HEK293 (cell line): Measurements from ENCODE around the gene NOL9.
A peak's percentile ranks its signal among the peaks of the same experiment; 100 is the strongest.

ENCODE experiments used
- GLI4 ChIP-seq: fragments of 450-650 bp; formaldehyde crosslinking; IDR thresholded peaks from 2 replicates; pipeline ENCODE4 v1.5.1; 2016; ENCODE audit warnings: missing biosample characterization, missing genetic modification characterization
- HOXC10 ChIP-seq: sonication (generic); formaldehyde crosslinking; IDR thresholded peaks from 2 replicates; pipeline ENCODE4 v1.8.1; 2023; ENCODE audit warnings: mild to moderate bottlenecking, missing genetic modification reagents
- HOXD13 ChIP-seq: sonication (generic); formaldehyde crosslinking; IDR thresholded peaks from 2 replicates; pipeline ENCODE4 v1.8.0; 2022; ENCODE audit warnings: missing genetic modification reagents, borderline replicate concordance
- KLF7 ChIP-seq: fragments of 450-650 bp; formaldehyde crosslinking; IDR thresholded peaks from 2 replicates; pipeline ENCODE4 v1.5.1; 2016; ENCODE audit warnings: missing biosample characterization, missing genetic modification characterization, borderline replicate concordance
- SCRT2 ChIP-seq: fragments of 450-650 bp; formaldehyde crosslinking; IDR thresholded peaks from 2 replicates; pipeline ENCODE4 v1.5.1; 2016; ENCODE audit warnings: missing biosample characterization, missing genetic modification characterization
- SP3 ChIP-seq: fragments of 450-650 bp; formaldehyde crosslinking; IDR thresholded peaks from 2 replicates; pipeline ENCODE4 v1.5.1; 2016; ENCODE audit warnings: missing biosample characterization, missing genetic modification characterization
- TCF7L2 ChIP-seq: IDR thresholded peaks from 2 replicates; pipeline ENCODE4 v1.6.1; 2011; ENCODE audit warnings: low read depth, mild to moderate bottlenecking, inconsistent platforms, low read length, moderate library complexity, borderline replicate concordance
- YY1 ChIP-seq: fragments of 450-650 bp; formaldehyde crosslinking; IDR thresholded peaks from 2 replicates; pipeline ENCODE4 v1.5.1; 2018; ENCODE audit warnings: missing biosample characterization, missing genetic modification characterization
- ZNF114 ChIP-seq: fragments of 450-650 bp; formaldehyde crosslinking; IDR thresholded peaks from 2 replicates; pipeline ENCODE4 v1.5.0; 2017; ENCODE audit warnings: missing biosample characterization, missing genetic modification characterization
- ZNF140 ChIP-seq: fragments of 450-650 bp; formaldehyde crosslinking; IDR thresholded peaks from 2 replicates; pipeline ENCODE4 v1.5.1; 2016; ENCODE audit warnings: missing biosample characterization, missing genetic modification characterization
- ZNF19 ChIP-seq: fragments of 450-650 bp; formaldehyde crosslinking; IDR thresholded peaks from 2 replicates; pipeline ENCODE4; 2016; ENCODE audit warnings: missing biosample characterization, missing genetic modification characterization, low read depth
- ZNF2 ChIP-seq: fragments of 450-650 bp; formaldehyde crosslinking; IDR thresholded peaks from 2 replicates; pipeline ENCODE4 v1.5.1; 2016; ENCODE audit warnings: missing biosample characterization, missing genetic modification characterization
- ZNF211 ChIP-seq: fragments of 450-650 bp; formaldehyde crosslinking; IDR thresholded peaks from 2 replicates; pipeline ENCODE4 v1.5.1; 2016; ENCODE audit warnings: low read depth, missing biosample characterization, missing genetic modification characterization
- ZNF221 ChIP-seq: fragments of 450-650 bp; formaldehyde crosslinking; IDR thresholded peaks from 2 replicates; pipeline ENCODE4 v1.5.1; 2017; ENCODE audit warnings: missing biosample characterization, missing genetic modification characterization, borderline replicate concordance
- ZNF266 ChIP-seq: fragments of 450-650 bp; formaldehyde crosslinking; IDR thresholded peaks from 2 replicates; pipeline ENCODE4 v1.5.1; 2016; ENCODE audit warnings: missing biosample characterization, missing genetic modification characterization, low read depth
- ZNF324 ChIP-seq: fragments of 450-650 bp; formaldehyde crosslinking; IDR thresholded peaks from 2 replicates; pipeline ENCODE4 v1.5.1; 2016; ENCODE audit warnings: missing biosample characterization, missing genetic modification characterization
- ZNF341 ChIP-seq: fragments of 450-650 bp; formaldehyde crosslinking; IDR thresholded peaks from 2 replicates; pipeline ENCODE4; 2016; ENCODE audit warnings: low read depth, missing biosample characterization, missing genetic modification characterization
- ZNF391 ChIP-seq: fragments of 450-650 bp; formaldehyde crosslinking; IDR thresholded peaks from 2 replicates; pipeline ENCODE4 v1.5.1; 2016; ENCODE audit warnings: low read depth, missing biosample characterization, missing genetic modification characterization, borderline replicate concordance
- ZNF548 ChIP-seq: fragments of 450-650 bp; formaldehyde crosslinking; IDR thresholded peaks from 2 replicates; pipeline ENCODE4 v1.5.1; 2016; ENCODE audit warnings: missing biosample characterization, missing genetic modification characterization
- ZNF571 ChIP-seq: fragments of 450-650 bp; formaldehyde crosslinking; IDR thresholded peaks from 2 replicates; pipeline ENCODE4 v1.5.0; 2017; ENCODE audit warnings: missing biosample characterization, missing genetic modification characterization
- ZNF707 ChIP-seq: fragments of 450-650 bp; formaldehyde crosslinking; IDR thresholded peaks from 2 replicates; pipeline ENCODE4 v1.5.1; 2016; ENCODE audit warnings: missing biosample characterization, missing genetic modification characterization
- TF ChIP-seq, protein P1 (sequence below): fragments of 450-650 bp; formaldehyde crosslinking; IDR thresholded peaks from 2 replicates; pipeline ENCODE4 v1.5.1; 2016; ENCODE audit warnings: missing biosample characterization, missing genetic modification characterization, low read depth
- TF ChIP-seq, protein P2 (sequence below): fragments of 450-650 bp; formaldehyde crosslinking; IDR thresholded peaks from 2 replicates; pipeline ENCODE4 v1.5.1; 2017; ENCODE audit warnings: missing biosample characterization, missing genetic modification characterization
- TF ChIP-seq, protein P3 (sequence below): fragments of 450-650 bp; formaldehyde crosslinking; IDR thresholded peaks from 2 replicates; pipeline ENCODE4 v1.5.1; 2016; ENCODE audit warnings: missing biosample characterization, missing genetic modification characterization, low read depth
- TF ChIP-seq, protein P4 (sequence below): fragments of 450-650 bp; formaldehyde crosslinking; IDR thresholded peaks from 2 replicates; pipeline ENCODE4 v1.5.1; 2017; ENCODE audit warnings: missing biosample characterization, missing genetic modification characterization
- TF ChIP-seq, protein P5 (sequence below): fragments of 450-650 bp; formaldehyde crosslinking; IDR thresholded peaks from 2 replicates; pipeline ENCODE4 v1.5.1; 2016; ENCODE audit warnings: missing biosample characterization, missing genetic modification characterization
- TF ChIP-seq, protein P6 (sequence below): fragments of 450-650 bp; formaldehyde crosslinking; IDR thresholded peaks from 2 replicates; pipeline ENCODE4 v1.5.1; 2016; ENCODE audit warnings: missing biosample characterization, missing genetic modification characterization

NOL9 gene

DNA sequence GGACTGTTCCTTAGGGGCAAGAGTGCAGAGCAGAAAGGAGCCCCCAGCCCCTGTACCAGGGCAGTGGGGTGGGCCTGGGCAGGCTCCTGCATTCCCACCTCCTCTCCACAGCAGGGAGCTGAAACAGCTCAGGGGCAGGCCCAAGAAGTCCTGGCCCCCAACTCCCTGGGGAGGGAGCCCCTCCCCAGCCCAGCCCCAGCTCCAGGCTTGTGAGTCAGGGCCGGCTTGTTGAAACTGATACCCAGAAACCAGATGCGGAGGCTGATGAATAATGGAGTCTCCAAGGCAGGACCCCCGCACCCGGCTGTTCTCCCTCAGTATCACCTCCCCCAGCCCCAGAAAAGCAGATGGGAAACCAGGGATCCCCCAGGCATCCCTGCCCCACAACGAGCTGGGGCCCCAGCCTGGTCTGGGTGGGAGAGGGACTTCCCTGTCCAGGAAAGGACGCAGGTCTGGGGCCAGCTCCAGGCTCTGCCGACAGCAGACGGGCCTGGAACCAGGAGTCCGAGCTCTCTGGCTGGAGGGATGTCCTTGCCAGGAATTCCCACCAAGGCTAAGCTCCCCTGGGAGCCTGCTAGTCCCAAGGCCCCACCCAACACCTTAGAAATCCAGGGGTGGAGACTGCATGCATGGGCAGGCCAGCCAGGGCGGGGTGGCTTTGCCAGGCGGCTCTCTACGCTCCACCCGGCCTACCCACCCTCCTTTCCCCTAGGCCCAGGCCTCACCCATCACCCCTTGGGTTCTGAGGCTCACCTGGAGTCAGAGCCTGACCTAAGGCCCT lies 65.5 kb downstream of the NOL9 start (continued):
- TF ChIP-seq KLF7 (tag by site-specific recombination) (0 out of 2 replicates have a peak, but pooled peaks have one; percentile 37), ZNF19 (tag by site-specific recombination) (no peak), HOXC10 (CRISPR knock-in tag) (no peak), SCRT2 (no peak), ZNF324 (tag by site-specific recombination) (no peak), ZNF548 (no peak), ZNF391 (tag by site-specific recombination) (no peak), ZNF211 (no peak), HOXD13 (CRISPR knock-in tag) (no peak), ZNF2 (tag by site-specific recombination) (no peak), ZNF221 (no peak), ZNF114 (tag by site-specific recombination) (no peak), GLI4 (no peak), TCF7L2 (no peak), ZNF140 (tag by site-specific recombination) (no peak), ZNF707 (tag by site-specific recombination) (no peak), YY1 (tag by site-specific recombination) (no peak), SP3 (tag by site-specific recombination) (peak; percentile 40; the same call in 1 of the 2 replicates), ZNF571 (no peak), ZNF266 (no peak), ZNF341 (peak; percentile 91)
- TF ChIP-seq, protein P1, sequence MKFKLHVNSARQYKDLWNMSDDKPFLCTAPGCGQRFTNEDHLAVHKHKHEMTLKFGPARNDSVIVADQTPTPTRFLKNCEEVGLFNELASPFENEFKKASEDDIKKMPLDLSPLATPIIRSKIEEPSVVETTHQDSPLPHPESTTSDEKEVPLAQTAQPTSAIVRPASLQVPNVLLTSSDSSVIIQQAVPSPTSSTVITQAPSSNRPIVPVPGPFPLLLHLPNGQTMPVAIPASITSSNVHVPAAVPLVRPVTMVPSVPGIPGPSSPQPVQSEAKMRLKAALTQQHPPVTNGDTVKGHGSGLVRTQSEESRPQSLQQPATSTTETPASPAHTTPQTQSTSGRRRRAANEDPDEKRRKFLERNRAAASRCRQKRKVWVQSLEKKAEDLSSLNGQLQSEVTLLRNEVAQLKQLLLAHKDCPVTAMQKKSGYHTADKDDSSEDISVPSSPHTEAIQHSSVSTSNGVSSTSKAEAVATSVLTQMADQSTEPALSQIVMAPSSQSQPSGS (tag by site-specific recombination): no peak
- TF ChIP-seq, protein P2, sequence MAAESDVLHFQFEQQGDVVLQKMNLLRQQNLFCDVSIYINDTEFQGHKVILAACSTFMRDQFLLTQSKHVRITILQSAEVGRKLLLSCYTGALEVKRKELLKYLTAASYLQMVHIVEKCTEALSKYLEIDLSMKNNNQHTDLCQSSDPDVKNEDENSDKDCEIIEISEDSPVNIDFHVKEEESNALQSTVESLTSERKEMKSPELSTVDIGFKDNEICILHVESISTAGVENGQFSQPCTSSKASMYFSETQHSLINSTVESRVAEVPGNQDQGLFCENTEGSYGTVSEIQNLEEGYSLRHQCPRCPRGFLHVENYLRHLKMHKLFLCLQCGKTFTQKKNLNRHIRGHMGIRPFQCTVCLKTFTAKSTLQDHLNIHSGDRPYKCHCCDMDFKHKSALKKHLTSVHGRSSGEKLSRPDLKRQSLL (tag by site-specific recombination): no peak
- TF ChIP-seq, protein P3, sequence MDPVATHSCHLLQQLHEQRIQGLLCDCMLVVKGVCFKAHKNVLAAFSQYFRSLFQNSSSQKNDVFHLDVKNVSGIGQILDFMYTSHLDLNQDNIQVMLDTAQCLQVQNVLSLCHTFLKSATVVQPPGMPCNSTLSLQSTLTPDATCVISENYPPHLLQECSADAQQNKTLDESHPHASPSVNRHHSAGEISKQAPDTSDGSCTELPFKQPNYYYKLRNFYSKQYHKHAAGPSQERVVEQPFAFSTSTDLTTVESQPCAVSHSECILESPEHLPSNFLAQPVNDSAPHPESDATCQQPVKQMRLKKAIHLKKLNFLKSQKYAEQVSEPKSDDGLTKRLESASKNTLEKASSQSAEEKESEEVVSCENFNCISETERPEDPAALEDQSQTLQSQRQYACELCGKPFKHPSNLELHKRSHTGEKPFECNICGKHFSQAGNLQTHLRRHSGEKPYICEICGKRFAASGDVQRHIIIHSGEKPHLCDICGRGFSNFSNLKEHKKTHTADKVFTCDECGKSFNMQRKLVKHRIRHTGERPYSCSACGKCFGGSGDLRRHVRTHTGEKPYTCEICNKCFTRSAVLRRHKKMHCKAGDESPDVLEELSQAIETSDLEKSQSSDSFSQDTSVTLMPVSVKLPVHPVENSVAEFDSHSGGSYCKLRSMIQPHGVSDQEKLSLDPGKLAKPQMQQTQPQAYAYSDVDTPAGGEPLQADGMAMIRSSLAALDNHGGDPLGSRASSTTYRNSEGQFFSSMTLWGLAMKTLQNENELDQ (tag by site-specific recombination): no peak
- TF ChIP-seq, protein P4, sequence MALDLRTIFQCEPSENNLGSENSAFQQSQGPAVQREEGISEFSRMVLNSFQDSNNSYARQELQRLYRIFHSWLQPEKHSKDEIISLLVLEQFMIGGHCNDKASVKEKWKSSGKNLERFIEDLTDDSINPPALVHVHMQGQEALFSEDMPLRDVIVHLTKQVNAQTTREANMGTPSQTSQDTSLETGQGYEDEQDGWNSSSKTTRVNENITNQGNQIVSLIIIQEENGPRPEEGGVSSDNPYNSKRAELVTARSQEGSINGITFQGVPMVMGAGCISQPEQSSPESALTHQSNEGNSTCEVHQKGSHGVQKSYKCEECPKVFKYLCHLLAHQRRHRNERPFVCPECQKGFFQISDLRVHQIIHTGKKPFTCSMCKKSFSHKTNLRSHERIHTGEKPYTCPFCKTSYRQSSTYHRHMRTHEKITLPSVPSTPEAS (tag by site-specific recombination): no peak
- TF ChIP-seq, protein P5, sequence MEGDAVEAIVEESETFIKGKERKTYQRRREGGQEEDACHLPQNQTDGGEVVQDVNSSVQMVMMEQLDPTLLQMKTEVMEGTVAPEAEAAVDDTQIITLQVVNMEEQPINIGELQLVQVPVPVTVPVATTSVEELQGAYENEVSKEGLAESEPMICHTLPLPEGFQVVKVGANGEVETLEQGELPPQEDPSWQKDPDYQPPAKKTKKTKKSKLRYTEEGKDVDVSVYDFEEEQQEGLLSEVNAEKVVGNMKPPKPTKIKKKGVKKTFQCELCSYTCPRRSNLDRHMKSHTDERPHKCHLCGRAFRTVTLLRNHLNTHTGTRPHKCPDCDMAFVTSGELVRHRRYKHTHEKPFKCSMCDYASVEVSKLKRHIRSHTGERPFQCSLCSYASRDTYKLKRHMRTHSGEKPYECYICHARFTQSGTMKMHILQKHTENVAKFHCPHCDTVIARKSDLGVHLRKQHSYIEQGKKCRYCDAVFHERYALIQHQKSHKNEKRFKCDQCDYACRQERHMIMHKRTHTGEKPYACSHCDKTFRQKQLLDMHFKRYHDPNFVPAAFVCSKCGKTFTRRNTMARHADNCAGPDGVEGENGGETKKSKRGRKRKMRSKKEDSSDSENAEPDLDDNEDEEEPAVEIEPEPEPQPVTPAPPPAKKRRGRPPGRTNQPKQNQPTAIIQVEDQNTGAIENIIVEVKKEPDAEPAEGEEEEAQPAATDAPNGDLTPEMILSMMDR (tag by site-specific recombination): no peak
- TF ChIP-seq, protein P6, sequence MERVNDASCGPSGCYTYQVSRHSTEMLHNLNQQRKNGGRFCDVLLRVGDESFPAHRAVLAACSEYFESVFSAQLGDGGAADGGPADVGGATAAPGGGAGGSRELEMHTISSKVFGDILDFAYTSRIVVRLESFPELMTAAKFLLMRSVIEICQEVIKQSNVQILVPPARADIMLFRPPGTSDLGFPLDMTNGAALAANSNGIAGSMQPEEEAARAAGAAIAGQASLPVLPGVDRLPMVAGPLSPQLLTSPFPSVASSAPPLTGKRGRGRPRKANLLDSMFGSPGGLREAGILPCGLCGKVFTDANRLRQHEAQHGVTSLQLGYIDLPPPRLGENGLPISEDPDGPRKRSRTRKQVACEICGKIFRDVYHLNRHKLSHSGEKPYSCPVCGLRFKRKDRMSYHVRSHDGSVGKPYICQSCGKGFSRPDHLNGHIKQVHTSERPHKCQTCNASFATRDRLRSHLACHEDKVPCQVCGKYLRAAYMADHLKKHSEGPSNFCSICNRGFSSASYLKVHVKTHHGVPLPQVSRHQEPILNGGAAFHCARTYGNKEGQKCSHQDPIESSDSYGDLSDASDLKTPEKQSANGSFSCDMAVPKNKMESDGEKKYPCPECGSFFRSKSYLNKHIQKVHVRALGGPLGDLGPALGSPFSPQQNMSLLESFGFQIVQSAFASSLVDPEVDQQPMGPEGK (tag by site-specific recombination): peak; percentile 62
